SU-DHL-6 (cell line): Measurements from ENCODE around the gene NUP210L.
A peak's percentile ranks its signal among the peaks of the same experiment; 100 is the strongest.

Experiments
- H2AFZ ChIP-seq: fragments of 200-600 bp; sonication (generic); 2 replicates; pipeline ENCODE4 v1.6.1; 2014; ENCODE audit warnings: low read depth, mild to moderate bottlenecking, moderate library complexity, mixed read lengths, antibody characterized with exemption, low read length; ENCODE audit not compliant: severe bottlenecking
- H3F3A ChIP-seq: fragments of 200-600 bp; shearing (Covaris generic); 2 replicates; pipeline ENCODE4 v1.6.0; 2016; ENCODE audit warnings: antibody characterized with exemption, mild to moderate bottlenecking; ENCODE audit not compliant: insufficient read depth
- H3K27ac ChIP-seq: fragments of 200-600 bp; sonication (generic); 2 replicates; pipeline ENCODE4 v1.5.1; 2016; ENCODE audit warnings: low read depth, mild to moderate bottlenecking, low read length, moderate library complexity, mixed read lengths
- H3K27me3 ChIP-seq: fragments of 200-600 bp; sonication (generic), shearing (Covaris generic); 2 replicates; pipeline ENCODE4 v1.6.0; 2014; ENCODE audit warnings: mild to moderate bottlenecking, low read length
- H3K36me3 ChIP-seq: fragments of 200-600 bp; sonication (generic); 2 replicates; pipeline ENCODE4 v1.6.1; 2014; ENCODE audit warnings: mild to moderate bottlenecking, low read length, mixed read lengths
- H3K4me2 ChIP-seq: fragments of 300-600, 200-600 bp; shearing (Covaris generic), sonication (generic); 2 replicates; pipeline ENCODE4 v1.6.0; 2014; ENCODE audit warnings: low read length, low read depth, mild to moderate bottlenecking; ENCODE audit not compliant: poor library complexity, severe bottlenecking
- H3K4me3 ChIP-seq: fragments of 200-600 bp; sonication (generic); 2 replicates; pipeline ENCODE4 v1.5.1; 2014; ENCODE audit warnings: antibody characterized with exemption, low read length, mild to moderate bottlenecking, mixed read lengths; ENCODE audit not compliant: insufficient read depth, poor library complexity, severe bottlenecking
- H3K79me2 ChIP-seq: fragments of 200-600 bp; sonication (generic); 2 replicates; pipeline ENCODE4 v1.6.1; 2014; ENCODE audit warnings: mild to moderate bottlenecking, low read length, moderate library complexity; ENCODE audit not compliant: insufficient read depth
- H3K9ac ChIP-seq: fragments of 200-600 bp; sonication (generic); 2 replicates; pipeline ENCODE4 v1.7.0; 2014; ENCODE audit warnings: mild to moderate bottlenecking, low read length
- H3K9me2 ChIP-seq: fragments of 200-600 bp; sonication (generic); replicated peaks from 2 replicates; pipeline ENCODE4 v1.6.1; 2014; ENCODE audit warnings: low read length; ENCODE audit not compliant: insufficient read depth
- H3K9me3 ChIP-seq: fragments of 200-600 bp; sonication (generic); 2 replicates; pipeline ENCODE4 v1.6.1; 2014; ENCODE audit warnings: low read length, mixed read lengths; ENCODE audit not compliant: insufficient read depth
- H4K20me1 ChIP-seq: fragments of 200-600 bp; sonication (generic); 2 replicates; pipeline ENCODE4 v1.6.1; 2014; ENCODE audit warnings: low read depth, mild to moderate bottlenecking, antibody characterized with exemption, low read length, moderate library complexity, mixed read lengths
- CTCF ChIP-seq: fragments of 200-600 bp; sonication (generic); IDR thresholded peaks from one replicate; pipeline ENCODE4 v1.5.1; 2017; ENCODE audit warnings: antibody characterized with exemption, mild to moderate bottlenecking, low read length, moderate library complexity; ENCODE audit not compliant: insufficient read depth, poor library complexity, severe bottlenecking
- EZH2phosphoT487 ChIP-seq: fragments of 200-600 bp; sonication (generic), shearing (Covaris generic); conservative IDR thresholded peaks from 2 replicates; pipeline ENCODE4 v1.6.1; 2018; ENCODE audit warnings: mild to moderate bottlenecking, antibody characterized with exemption, low read length, moderate library complexity, mixed read lengths

NUP210L gene

GRCh38 chr1:153957744-153958110, 197.1 kb downstream of the NUP210L start:
- no peaks in the 10 kb centered on the region for H4K20me1 ChIP-seq
- no peaks in the 10 kb centered on the region for H3K27me3 ChIP-seq
- H3K36me3 ChIP-seq = no peaks in the 10 kb centered on the region
- no peaks in the 10 kb centered on the region for H3K9me3 ChIP-seq
- H3K4me3 ChIP-seq = peak overlapping the region; percentile 75
- H3K9ac ChIP-seq = peak overlapping the region; percentile 87
- peaks cover 57% of the 10 kb centered on the region for H3K79me2 ChIP-seq
- H3K9me2 ChIP-seq = no peaks in the 10 kb centered on the region
- peaks cover 21% of the 10 kb centered on the region for H3F3A ChIP-seq
- H3K27ac ChIP-seq = peak overlapping the region; percentile 76
- H3K4me2 ChIP-seq = peak overlapping the region; percentile 91
- TF ChIP-seq EZH2phosphoT487 (no peak), CTCF (no peak)
- no peak overlapping the region for H2AFZ ChIP-seq

- Histone ChIP-seq H3K79me2 (peaks cover 52% of the 10 kb centered on the region), H3F3A (peaks cover 17% of the 10 kb centered on the region), H2AFZ (no peak overlapping the region), H3K9ac (peak overlapping the region; percentile 87), H4K20me1 (no peaks in the 10 kb centered on the region), H3K9me2 (no peaks in the 10 kb centered on the region), H3K27ac (peak overlapping the region; percentile 76), H3K9me3 (no peaks in the 10 kb centered on the region), H3K36me3 (no peaks in the 10 kb centered on the region), H3K4me2 (peak overlapping the region; percentile 91), H3K27me3 (no peaks in the 10 kb centered on the region), H3K4me3 (peak overlapping the region; percentile 75)
- no peak for TF ChIP-seq CTCF
- no peak for TF ChIP-seq EZH2phosphoT487
Measured at GRCh38 chr1:153956997-153957715, 197.7 kb downstream of the NUP210L start.

- H3K4me2 ChIP-seq = no peak overlapping the region
Measured at GRCh38 chr1:153954826-153955225, 200.0 kb downstream of the NUP210L start.

More at GRCh38 chr1:153954826-153955225, 200.0 kb downstream of the NUP210L start:
- TF ChIP-seq EZH2phosphoT487 (no peak), CTCF (no peak)
- Histone ChIP-seq H4K20me1 (no peaks in the 10 kb centered on the region), H3K9me2 (no peaks in the 10 kb centered on the region), H3K79me2 (peaks cover 48% of the 10 kb centered on the region), H2AFZ (no peak overlapping the region), H3K36me3 (peaks cover 6% of the 10 kb centered on the region; the same call in 1 of the 2 replicates), H3F3A (peaks cover 13% of the 10 kb centered on the region), H3K4me3 (no peak overlapping the region), H3K9ac (no peak overlapping the region), H3K27me3 (no peaks in the 10 kb centered on the region), H3K9me3 (no peaks in the 10 kb centered on the region), H3K27ac (no peak overlapping the region)
